GM18507 (cell line): ENCODE data around the gene TRABD.

Source experiments
- DNase-seq: peaks from one replicate; pipeline ENCODE4 v3.0.0; 2011; ENCODE audit warnings: low read depth; ENCODE audit not compliant: insufficient read length; ENCODE audit errors: extremely low spot score
- FAIRE-seq: peaks from 2 replicates; lab custom pipeline; 2011; peaks lifted over from hg19 to GRCh38; lab: Jason Lieb, UNC

The TRABD gene

DNA sequence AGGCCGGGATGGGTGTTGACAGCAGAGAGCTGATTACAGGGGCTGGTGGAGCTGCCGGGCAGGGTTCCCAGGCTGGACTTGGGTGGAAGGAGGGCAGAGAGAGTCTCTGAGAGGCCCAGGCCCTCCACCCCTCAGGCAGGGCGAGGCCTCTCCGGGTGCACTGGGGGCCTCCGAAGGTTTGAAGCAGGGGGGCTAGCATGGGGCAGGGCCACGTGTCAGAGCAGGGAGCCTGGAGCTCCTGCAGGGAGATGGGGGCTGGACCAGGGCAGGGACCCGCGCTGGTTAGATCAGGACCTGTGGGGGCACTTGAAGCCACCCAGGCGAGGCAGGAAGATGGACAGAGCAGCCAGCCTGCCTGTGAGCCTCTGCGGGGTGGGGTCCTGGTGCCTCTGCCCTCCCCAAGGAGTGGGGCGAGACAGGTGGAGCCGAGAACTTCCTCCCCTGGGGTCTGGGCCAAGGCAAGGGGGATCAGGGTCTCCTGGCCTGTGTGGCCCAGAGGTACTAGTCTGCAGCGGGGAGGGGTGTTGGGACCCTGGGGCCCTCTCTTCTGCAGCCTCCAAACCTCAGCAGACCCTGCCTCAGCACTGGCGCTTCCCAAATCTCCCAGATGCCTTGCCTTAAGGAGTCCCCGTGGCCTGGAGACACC, 14.3 kb upstream of the TRABD start:
- DNase-seq, result no peak
- FAIRE-seq, result no peak

DNA sequence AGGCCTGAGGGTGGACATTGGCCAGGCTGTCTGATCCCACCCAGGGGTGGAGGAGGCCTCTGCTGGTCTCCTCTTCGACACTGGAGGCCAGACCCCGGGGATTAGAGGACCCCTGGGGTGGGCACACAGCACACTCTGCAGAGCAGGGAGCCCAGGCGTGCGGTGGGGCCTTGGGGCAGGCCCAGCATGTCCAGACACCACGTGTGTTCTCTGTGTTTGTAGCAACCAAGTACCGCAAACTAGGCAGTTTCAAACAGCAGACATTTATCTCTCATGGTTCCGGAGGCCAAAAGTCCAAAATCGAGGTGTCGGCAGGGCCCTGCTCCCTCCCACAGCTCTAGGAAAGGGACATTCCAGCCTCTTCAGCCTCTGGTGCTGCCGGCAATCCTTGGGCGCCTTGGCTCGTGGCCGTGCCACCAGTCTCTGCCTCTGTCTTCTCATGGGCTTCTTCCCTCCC, 13.7 kb upstream of the TRABD start:
- no peak for DNase-seq

DNA sequence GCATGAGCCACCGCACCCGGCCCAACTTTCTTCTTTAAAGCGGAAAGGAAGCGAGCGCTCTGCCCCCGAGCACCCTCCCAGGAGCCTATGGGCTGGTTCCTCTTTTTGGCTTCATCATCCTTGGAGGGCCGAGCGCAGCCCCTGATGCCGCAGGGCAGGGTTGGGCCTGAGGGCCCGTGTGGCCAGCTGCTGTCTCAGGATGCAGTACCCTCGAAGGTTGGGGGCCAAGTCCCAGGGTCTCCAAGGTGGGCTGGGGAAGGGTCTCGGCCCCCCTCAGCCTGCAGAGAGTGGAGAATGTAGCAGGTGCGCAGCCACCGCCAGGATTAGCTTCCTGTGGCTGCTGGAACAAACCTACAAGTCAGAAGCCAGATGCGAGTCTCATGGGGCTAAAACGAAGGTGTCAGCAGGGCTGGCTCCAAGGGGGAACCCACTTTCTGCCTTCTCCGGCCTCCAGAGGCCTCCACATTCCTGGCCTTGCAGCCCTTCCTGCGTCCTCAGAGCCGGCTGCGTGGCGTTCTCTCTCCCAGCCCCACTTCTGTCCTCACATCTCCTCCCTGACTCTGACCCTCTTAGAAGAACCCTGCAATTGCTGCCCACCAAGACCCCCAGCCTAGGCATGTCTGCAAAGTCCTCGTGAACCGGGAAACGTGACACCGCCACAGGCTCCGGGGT, 12.3 kb upstream of the TRABD start:
- no peak for FAIRE-seq

More for the DNA sequence above, 13.7 kb upstream of the TRABD start:
- FAIRE-seq, result no peak

DNA sequence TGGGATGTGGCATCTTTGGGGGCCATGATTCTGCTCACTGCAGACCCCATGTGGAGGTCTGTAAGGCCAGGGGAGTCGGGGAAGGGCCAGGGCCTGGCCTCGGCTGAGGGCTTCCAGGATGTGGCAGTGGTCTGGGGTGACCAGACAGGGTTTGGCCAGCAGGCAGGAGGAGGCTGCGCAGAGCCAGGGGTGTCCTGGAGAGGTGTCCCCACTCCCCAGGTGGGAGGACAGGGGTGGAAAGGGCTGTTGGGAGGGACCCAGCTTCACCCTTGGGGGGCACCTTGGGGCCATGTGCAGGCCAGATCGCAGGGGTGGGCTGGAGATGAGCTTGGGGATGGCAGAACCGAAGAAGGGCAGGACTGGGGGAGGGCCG, 11.7 kb upstream of the TRABD start:
- no peak for FAIRE-seq

More for the DNA sequence above, 12.3 kb upstream of the TRABD start:
- DNase-seq, result no peak

DNA sequence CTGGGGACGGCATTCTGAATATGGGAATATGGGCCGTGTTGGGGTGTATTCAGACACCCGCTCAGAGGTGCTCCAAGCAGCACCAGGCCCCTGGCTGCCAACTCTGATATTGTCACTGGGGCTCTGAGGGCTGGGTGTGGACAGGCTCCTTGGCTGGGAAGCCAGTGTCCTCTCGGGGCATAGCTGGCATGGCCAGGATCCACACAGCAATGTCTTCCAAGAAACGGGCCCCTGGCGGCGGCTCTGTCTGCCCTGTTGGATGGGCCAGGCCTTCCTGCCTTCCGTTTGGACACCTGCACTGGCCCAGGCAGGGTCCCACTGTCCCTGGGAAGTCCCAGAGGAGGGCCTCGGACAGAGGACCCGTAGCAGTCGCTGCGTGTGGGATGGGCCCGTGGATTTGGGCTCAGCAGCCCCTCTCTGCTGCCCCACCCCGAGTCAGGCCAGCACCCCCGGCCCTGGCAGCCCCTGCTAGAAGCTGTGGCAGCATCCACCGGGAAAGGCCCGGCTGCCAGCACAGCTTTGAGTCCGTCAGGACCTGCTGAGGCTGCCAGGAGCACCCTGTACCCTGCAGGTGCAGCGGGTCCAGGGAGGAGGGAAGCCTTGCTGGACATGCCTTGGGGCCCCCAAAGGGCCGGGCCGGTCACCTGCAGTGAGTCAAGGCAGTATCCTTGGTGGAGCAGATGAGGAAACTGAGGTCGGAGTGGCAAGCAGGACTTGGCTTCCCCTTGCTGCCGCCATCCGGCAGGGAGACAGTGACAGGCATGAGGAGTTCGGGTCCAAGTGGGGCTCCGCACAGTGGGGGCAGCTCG, 11.1 kb upstream of the TRABD start:
- FAIRE-seq (no peak), DNase-seq (no peak)

More for the DNA sequence above, 11.7 kb upstream of the TRABD start:
- DNase-seq, result no peak

DNA sequence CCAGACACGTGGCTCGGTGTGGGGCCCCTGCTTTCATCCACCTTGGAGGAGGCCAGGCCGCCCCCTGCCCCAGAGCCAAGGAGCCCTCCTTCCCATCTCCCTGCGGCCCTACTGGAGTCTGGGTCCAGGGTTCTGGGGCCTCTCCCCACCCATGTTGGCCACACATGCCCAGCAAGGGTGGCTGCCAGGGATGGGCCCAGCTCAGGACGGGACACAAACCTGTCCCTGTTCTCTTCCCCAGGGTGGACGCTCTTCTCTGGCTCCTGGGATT, 10.6 kb upstream of the TRABD start:
- DNase-seq (no peak), FAIRE-seq (no peak)

DNA sequence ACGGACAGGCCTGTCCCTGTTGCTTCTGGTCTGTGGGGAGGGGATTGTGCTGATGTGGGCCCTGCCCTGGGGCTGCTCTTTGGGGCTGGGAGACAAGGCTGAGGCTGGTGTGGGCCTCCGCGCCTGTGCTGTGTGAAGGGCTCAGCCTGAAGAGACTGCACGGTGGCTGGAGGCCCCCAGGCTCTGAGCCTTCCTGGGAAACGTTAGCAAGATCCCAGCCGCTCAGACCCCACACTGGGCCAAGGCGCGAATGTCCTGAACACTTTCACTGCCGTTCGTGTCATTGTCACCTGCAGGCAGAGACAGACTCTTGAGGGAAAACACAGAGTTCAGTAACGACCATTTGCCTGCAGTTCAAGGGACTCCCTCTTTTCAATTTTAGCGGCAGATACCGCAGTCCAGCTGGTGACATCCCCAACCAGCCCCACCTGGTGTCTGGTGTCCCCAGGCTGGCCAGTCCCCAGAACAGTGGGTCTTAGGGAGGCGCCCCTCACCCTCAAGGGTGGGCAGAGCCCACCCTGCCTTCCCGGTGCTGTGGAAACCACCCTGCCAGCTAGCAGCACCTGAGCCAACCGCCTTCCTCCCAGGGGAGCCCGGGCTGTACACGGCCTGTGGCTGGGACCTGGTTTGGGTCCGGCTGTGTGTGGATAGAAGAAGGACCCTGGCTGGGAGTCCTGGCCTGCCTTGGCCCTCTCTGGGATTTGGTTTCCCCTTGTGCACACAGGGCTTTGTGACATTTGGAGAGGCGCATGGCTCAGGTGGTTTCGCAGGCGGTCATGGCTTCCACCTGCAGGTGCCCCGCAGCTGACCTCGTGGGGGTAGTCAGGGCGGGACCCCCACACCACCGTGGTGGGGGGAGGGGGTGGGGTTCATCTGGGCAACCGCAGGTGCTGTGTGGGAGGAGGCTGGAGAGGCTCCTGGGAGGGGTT, 9.5 kb upstream of the TRABD start:
- no peak for DNase-seq
- FAIRE-seq, result no peak

DNA sequence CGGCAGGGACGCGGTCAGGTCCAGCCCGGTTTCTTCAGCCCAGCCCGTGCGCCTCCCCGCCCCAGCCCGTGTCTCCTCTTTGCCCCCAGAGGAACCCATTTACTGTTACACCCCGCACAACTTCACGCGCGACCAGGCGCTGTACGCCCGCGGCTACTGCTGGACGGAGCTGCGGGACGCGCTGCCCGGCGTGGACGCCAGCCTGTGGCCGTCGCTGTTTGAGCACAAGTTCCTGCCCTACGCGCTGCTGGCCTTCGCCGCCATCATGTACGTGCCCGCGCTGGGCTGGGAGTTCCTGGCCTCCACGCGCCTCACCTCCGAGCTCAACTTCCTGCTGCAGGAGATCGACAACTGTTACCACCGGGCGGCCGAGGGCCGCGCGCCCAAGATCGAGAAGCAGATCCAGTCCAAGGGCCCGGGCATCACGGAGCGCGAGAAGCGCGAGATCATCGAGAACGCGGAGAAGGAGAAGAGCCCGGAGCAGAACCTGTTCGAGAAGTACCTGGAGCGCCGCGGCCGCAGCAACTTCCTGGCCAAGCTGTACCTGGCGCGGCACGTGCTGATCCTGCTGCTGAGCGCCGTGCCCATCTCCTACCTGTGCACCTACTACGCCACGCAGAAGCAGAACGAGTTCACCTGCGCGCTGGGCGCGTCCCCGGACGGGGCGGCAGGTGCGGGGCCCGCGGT, 8.7 kb upstream of the TRABD start:
- DNase-seq (no peak), FAIRE-seq (no peak)

DNA sequence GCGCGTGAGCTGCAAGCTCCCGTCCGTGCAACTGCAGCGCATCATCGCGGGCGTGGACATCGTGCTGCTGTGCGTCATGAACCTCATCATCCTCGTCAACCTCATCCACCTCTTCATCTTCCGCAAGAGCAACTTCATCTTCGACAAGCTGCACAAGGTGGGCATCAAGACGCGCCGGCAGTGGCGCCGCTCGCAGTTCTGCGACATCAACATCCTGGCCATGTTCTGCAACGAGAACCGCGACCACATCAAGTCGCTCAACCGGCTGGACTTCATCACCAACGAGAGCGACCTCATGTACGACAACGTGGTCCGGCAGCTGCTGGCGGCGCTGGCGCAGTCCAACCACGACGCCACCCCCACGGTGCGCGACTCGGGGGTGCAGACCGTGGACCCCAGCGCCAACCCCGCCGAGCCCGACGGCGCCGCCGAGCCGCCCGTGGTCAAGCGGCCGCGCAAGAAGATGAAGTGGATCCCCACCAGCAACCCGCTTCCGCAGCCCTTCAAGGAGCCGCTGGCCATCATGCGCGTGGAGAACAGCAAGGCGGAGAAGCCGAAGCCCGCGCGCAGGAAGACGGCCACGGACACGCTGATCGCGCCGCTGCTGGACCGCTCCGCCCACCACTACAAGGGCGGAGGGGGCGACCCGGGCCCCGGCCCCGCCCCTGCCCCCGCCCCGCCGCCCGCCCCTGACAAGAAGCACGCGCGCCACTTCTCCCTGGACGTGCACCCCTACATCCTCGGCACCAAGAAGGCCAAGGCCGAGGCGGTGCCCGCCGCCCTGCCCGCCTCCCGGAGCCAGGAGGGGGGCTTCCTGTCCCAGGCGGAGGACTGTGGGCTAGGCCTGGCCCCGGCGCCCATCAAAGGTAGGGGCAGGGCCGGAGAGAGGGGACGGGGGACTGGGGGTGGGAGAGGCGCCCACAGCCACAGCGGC, 7.9 kb upstream of the TRABD start:
- FAIRE-seq, result no peak
- no peak for DNase-seq

DNA sequence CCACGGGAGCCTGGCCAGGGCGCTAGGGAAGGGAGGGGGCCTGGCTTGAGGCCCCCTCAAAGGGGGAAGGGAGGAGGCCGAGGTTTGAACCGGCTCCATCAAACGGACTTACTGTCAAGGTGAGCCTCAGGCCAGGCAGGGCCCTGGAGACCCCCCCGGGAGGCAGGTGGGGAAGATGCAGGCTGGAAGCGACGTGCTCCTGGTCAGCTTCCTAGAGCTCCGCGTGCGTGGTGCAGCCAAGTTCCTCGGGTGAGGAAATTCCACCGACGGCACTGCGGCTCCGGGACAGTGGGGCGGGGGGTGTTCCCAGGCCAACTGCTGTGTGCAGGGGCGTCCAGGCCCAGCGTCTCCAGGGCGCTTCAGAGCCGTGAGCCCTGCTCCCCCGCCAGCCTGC, 7.2 kb upstream of the TRABD start:
- FAIRE-seq, result no peak

DNA sequence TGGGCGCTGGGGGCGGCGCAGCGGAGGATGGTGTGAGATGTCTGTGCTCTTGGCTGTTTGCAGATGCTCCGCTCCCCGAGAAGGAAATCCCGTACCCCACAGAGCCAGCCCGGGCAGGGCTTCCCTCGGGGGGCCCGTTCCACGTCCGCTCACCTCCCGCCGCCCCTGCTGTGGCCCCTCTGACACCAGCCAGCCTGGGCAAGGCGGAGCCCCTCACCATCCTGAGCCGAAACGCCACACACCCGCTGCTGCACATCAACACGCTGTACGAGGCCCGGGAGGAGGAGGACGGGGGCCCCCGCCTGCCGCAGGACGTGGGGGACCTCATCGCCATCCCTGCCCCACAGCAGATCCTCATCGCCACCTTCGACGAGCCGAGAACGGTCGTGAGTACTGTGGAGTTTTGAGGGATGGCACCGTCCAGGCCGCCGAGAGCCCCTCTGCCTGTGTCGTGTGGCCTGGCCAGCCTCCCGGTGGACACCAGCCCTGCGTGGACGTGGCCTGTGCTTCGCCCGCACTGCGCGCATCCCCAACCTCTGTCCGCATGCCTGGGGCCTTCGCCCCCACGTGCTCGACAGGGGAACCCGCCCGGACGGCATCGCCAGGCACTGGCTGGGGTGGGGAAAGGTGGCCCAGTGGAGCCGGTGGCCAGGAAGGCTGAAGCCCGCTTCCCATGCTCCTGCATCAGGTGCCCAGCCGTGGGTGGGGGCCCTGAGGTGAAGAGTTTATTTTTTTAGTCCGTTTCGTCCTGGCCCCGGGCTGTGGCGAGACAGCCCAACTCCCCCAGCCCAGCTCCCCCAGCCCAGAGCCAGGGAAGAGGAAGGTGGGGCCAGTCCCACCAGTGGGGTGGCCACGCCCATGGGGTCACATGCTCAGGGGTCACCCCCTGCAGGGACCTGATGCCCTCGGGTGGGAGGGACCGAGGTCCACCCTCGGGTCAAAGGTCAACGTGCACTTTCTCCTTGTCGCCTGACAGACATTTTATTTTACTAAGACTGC, 6.5 kb upstream of the TRABD start:
- FAIRE-seq, result no peak
- no peak for DNase-seq

More for the DNA sequence above, 7.2 kb upstream of the TRABD start:
- no peak for DNase-seq

DNA sequence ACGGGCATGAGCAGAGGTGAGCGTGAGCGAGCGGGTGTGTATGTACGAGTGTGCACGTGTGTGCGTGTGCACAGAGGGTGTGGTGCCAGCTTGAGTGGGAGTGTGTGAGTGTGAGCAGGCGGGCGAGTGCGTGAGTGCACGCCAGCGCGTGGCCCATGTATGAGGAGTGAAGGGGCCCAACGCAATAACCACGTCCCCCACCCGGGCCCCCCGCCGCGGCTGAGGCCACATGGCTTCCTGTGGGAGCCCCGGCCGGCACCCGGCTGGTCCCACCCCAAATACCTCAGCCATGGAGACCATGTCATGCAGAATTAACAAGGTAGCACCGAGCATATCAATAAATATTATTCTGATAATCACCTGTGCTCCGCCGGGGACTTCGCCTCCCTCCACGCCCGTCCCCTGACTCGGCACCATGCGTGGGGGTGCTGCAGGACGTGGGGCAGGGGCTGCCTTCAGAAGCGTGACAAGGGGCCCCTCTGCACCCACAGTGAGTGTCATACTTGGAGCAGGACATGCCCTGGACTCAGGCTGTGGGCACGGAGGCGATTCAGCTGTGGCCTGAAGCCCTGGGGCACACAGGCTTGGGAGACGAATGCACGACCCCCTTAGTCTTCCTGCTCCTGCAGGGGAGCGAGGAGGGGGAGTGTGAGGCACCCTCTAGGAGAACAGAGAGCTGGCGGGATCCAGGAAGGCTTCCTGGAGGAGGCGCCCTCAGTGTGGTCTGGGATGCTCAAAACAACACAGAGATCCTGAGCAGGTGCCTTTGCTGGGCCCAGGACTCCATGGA, 5.6 kb upstream of the TRABD start:
- no peak for FAIRE-seq

DNA sequence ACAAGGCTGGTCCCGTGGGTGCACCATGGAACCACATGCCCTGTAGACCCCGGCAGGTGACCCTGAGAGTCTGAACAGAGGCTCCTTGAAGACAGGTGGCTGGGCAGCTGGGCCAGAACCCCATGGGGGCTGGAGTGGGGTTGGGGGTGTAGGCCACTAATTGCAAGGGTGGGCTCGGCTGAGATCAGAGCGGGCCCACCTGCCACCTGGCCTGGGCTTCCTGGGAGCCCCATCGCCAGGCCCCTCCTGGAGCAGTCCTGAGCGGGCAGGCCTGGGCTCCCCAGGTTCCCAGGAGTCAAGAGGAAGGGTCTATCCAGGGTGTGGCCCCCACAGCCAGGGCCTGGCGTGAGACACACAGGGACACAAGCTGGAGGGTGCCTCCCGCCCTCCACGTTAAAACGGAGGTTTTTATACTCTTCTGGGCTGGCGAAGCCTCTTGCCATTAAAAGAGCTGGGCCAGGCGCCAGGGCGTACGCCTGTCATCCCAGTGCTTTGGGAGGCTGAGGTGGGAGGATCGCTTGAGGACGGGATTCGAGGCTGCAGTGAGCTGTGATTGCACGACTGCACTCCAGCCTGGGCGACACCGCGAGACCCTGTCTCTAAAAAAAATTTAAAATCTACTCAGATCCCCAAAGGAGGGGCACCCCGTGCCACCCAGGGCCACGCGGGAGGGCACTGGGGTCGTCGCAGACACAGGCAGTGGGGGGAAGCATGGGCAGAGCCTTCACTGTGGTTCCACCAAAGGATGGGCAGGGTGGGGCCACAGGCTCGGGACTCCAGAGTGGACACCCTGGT, 4.8 kb upstream of the TRABD start:
- no peak for FAIRE-seq
- DNase-seq, result no peak

More for the DNA sequence above, 5.6 kb upstream of the TRABD start:
- DNase-seq, result no peak

DNA sequence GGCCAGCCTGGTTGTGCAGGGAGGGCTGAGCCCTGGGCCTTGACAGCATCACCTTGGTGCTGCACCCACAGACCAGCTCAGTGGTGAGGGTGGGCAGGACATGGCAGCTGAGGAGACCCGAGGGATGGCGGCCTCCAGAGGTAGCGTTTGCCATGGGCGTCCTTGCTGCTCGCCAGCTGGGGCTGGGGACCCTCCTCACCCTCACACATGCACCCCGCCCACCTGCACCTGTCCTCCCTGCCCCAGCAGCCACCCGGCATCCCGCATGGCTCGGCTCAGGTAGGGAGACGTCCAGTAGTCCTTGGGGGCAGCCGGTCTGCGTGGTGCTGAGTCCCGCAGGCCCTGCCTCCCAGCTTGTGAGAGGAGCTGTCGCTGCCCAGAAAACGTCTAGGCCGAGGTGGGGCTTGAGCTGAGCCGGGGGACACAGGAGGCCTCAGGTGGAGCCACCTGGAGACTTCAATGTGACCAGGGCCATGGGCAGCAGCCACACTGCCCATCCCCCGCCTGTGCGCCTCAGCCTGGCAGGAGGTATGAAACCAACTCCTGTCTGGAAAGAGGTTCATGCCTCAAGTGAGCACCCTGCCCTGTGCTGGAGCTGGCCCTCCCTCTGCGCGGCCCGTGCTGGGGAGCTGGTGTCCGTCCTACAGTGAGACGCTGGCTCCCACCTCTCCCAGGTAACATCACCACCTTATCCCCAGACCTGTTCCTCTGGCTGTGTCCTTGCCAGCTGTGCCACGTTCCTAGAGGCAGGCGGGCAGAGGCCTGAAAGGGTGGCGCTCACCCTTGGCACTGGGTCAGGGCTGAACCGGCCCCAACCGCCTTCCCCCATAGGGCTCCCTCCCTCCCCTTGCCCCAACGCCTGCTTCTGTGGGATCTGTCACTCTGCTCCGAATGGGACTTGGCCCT, 3.3 kb upstream of the TRABD start:
- FAIRE-seq, result no peak
- no peak for DNase-seq
